Measurements from ENCODE around the gene RFC5.
"Not testable (repeated sequence)": the region's sequence is repeated elsewhere in the genome, so short reads cannot be mapped to it uniquely, and the experiment has no call there.

Gene RFC5

GRCh38 chr12:118016424-118017264, at the start of gene RFC5:
RFC5 (plus strand) TSS chr12:118016703; CDS start chr12:118016828, 125 bp downstream.
- DNase-seq (ENCODE audit: low read depth in 2 of 2, low spot score in 1 of 2), result peak; percentile 95 to 97

GRCh38 chr12:117967043-117967442, 49.5 kb upstream of the RFC5 start:
- no peak for DNase-seq (ENCODE audit: low read depth in 2 of 2, low spot score in 1 of 2)

- DNase-seq (ENCODE audit: low read depth in 2 of 2, low spot score in 1 of 2), result no peak
These were observed 49.0 kb upstream of the RFC5 start for GRCh38 chr12:117967512-117967911.

GRCh38 chr12:117968151-117968789, 48.2 kb upstream of the RFC5 start:
- no peak for DNase-seq (ENCODE audit: low read depth in 2 of 2, low spot score in 1 of 2)

GRCh38 chr12:117968826-117969659, 47.5 kb upstream of the RFC5 start, which contains the start of gene KSR2:
KSR2 (minus strand) TSS chr12:117968990; CDS start chr12:117968255, 735 bp downstream.
- DNase-seq (ENCODE audit: low read depth in 2 of 2, low spot score in 1 of 2), result no peak

- DNase-seq (ENCODE audit: low read depth in 2 of 2, low spot score in 1 of 2), result no peak
These were observed 46.2 kb upstream of the RFC5 start for GRCh38 chr12:117970334-117970733.

GRCh38 chr12:117972301-117972700, 44.2 kb upstream of the RFC5 start:
- no peak for DNase-seq (ENCODE audit: low read depth in 2 of 2, low spot score in 1 of 2)

GRCh38 chr12:117975006-117975405, 41.5 kb upstream of the RFC5 start:
- no peak for DNase-seq (ENCODE audit: low read depth in 2 of 2, low spot score in 1 of 2)

- no peak for DNase-seq (ENCODE audit: low read depth in 2 of 2, low spot score in 1 of 2)
These were observed 39.1 kb upstream of the RFC5 start for GRCh38 chr12:117977373-117977772.

GRCh38 chr12:117980616-117981015, 35.9 kb upstream of the RFC5 start:
- no peak for DNase-seq (ENCODE audit: low read depth in 2 of 2, low spot score in 1 of 2)

- DNase-seq (ENCODE audit: low read depth in 2 of 2, low spot score in 1 of 2), result no peak
These were observed 35.2 kb upstream of the RFC5 start for GRCh38 chr12:117981267-117981666.

- no peak for DNase-seq (ENCODE audit: low read depth in 2 of 2, low spot score in 1 of 2)
These were observed 31.3 kb upstream of the RFC5 start for GRCh38 chr12:117985182-117985581.

- no peak for DNase-seq (ENCODE audit: low read depth in 2 of 2, low spot score in 1 of 2)
These were observed 29.6 kb upstream of the RFC5 start for GRCh38 chr12:117986705-117987469.

GRCh38 chr12:117994551-117995438, 21.7 kb upstream of the RFC5 start:
- DNase-seq (ENCODE audit: low read depth in 2 of 2, low spot score in 1 of 2), result no peak

- no peak for DNase-seq (ENCODE audit: low read depth in 2 of 2, low spot score in 1 of 2)
These were observed 17.8 kb upstream of the RFC5 start for GRCh38 chr12:117998719-117999118.

GRCh38 chr12:117999806-118000205, 16.7 kb upstream of the RFC5 start:
- DNase-seq (ENCODE audit: low read depth in 2 of 2, low spot score in 1 of 2), result not testable (repeated sequence)

- no peak for DNase-seq (ENCODE audit: low read depth in 2 of 2, low spot score in 1 of 2)
These were observed 5.6 kb upstream of the RFC5 start for GRCh38 chr12:118010903-118011302.

GRCh38 chr12:118011377-118011776, 5.1 kb upstream of the RFC5 start:
- DNase-seq (ENCODE audit: low read depth in 2 of 2, low spot score in 1 of 2), result no peak

GRCh38 chr12:118011961-118012360, 4.5 kb upstream of the RFC5 start:
- no peak for DNase-seq (ENCODE audit: low read depth in 2 of 2, low spot score in 1 of 2)

GRCh38 chr12:118013283-118013682, 3.2 kb upstream of the RFC5 start:
- no peak for DNase-seq (ENCODE audit: low read depth in 2 of 2, low spot score in 1 of 2)
